Measurements from ENCODE around the gene CHML. TPM values are rescaled to one million over a fixed set of nuclear protein-coding genes. Genes with fewer than 3 reads are reported as not detected.
"Not testable (repeated sequence)": the region's sequence is repeated elsewhere in the genome, so short reads cannot be mapped to it uniquely, and the experiment has no call there.

Gene CHML
- total RNA-seq, 2 donors from 2014 or later = 4.7 to 7.9 TPM

- H3K4me3 Mint-ChIP-seq = no peak overlapping the region
- no peaks in the 10 kb centered on the region for H3K9me3 ChIP-seq (ENCODE audit: control insufficient read depth, low read length, poor library complexity, severe bottlenecking)
- DNase-seq (no peak), ATAC-seq (no peak)
- no peaks in the 10 kb centered on the region for H3K4me1 Mint-ChIP-seq
- no peaks in the 10 kb centered on the region for H3K36me3 Mint-ChIP-seq (ENCODE audit: low read depth)
- H3K27ac Mint-ChIP-seq = no peak overlapping the region
- H3K27me3 Mint-ChIP-seq = peaks cover 26% of the 10 kb centered on the region
Observed at GRCh38 chr1:241666419-241666818, 26.2 kb upstream of the CHML start.

- DNase-seq = no peak
- no peaks in the 10 kb centered on the region for H3K9me3 ChIP-seq (ENCODE audit: control insufficient read depth, low read length, poor library complexity, severe bottlenecking)
- H3K4me1 Mint-ChIP-seq = no peaks in the 10 kb centered on the region
Observed at GRCh38 chr1:241660424-241660972, 20.3 kb upstream of the CHML start.

DNA sequence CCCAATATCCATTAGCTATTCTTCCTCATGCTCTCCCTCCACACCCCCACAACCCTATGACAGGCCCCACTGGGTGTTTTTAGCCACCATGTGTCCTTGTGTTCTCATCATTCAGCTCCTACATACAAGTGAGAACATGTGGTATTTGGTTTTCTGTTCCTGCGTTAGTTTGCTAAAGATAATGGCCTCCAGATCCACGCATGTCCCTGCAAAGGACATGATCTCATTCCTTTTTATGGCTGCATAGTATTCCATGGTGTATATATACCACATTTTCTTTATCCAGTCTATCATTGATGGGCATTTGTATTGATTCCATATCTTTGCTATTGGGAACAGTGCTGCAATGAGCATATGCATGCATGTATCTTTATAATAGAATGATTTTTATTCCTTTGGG lies 18.8 kb upstream of the CHML start:
- ATAC-seq; DNase-seq; H3K4me3 Mint-ChIP-seq; H3K27ac Mint-ChIP-seq; H3K4me1 Mint-ChIP-seq; H3K9me3 ChIP-seq (ENCODE audit: control insufficient read depth, low read length, poor library complexity, severe bottlenecking); H3K36me3 Mint-ChIP-seq (ENCODE audit: low read depth): not testable (repeated sequence)
- H3K27me3 Mint-ChIP-seq = peaks cover 37% of the 10 kb centered on the region

More at GRCh38 chr1:241660424-241660972, 20.3 kb upstream of the CHML start:
- H3K36me3 Mint-ChIP-seq (ENCODE audit: low read depth) = peaks cover 5% of the 10 kb centered on the region
- no peak for ATAC-seq
- no peak overlapping the region for H3K4me3 Mint-ChIP-seq
- peaks cover 43% of the 10 kb centered on the region for H3K27me3 Mint-ChIP-seq
- H3K27ac Mint-ChIP-seq = no peak overlapping the region

- ATAC-seq (no peak), DNase-seq (no peak)
- H3K27me3 Mint-ChIP-seq = peaks cover 33% of the 10 kb centered on the region
- no peaks in the 10 kb centered on the region for H3K9me3 ChIP-seq (ENCODE audit: control insufficient read depth, low read length, poor library complexity, severe bottlenecking)
- no peaks in the 10 kb centered on the region for H3K4me1 Mint-ChIP-seq
- H3K36me3 Mint-ChIP-seq (ENCODE audit: low read depth) = peaks cover 5% of the 10 kb centered on the region
- no peak overlapping the region for H3K4me3 Mint-ChIP-seq
- H3K27ac Mint-ChIP-seq = no peak overlapping the region
Observed at GRCh38 chr1:241658081-241658793, 18.1 kb upstream of the CHML start.

GRCh38 chr1:241654641-241655040 lies 14.5 kb upstream of the CHML start:
- ATAC-seq = no peak
- DNase-seq = no peak
- H3K4me3 Mint-ChIP-seq = no peak overlapping the region
- H3K27me3 Mint-ChIP-seq = peaks cover 25% of the 10 kb centered on the region
- peaks cover 5% of the 10 kb centered on the region for H3K36me3 Mint-ChIP-seq (ENCODE audit: low read depth)
- H3K27ac Mint-ChIP-seq = no peak overlapping the region
- H3K4me1 Mint-ChIP-seq = no peaks in the 10 kb centered on the region
- no peaks in the 10 kb centered on the region for H3K9me3 ChIP-seq (ENCODE audit: control insufficient read depth, low read length, poor library complexity, severe bottlenecking)

DNA sequence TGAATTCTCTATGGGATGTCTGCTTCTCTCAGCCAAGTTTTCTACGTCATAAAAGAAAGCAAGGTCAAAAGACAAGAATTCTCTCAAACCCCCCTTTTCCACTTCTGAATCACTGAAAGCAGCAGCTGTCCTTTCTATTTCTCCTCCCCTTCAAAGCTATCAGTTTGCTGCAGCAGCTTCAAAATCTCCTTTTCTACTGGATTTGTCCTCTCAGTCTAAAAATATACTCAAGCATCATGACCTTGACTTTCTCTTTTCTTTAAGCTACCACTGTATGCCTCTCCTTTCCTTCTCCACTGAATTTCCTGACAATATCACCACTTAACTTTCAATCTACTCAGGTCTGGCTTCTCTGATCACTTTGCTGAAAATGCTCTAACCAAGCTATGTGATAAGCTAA lies 13.8 kb upstream of the CHML start:
- peaks cover 25% of the 10 kb centered on the region for H3K27me3 Mint-ChIP-seq

DNA sequence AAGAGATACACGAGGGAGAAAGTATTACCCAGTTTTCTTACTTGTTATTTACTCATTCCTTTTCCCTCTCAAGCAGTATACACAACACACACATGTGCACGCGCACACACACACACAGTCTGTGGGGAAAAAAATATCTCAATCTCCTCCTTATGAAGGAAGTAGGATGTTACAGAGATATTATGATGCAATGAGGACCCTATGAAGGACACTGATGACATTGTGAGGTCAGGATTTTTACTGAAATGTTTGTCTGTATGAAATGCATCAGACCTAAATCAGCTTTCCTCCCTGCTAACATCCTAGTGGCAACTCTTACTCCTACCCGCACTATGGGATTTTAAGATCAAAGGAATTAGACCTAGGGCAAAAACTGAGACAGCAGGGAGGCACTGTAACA lies 11.8 kb upstream of the CHML start, which contains the start of gene WDR64:
TSS of gene WDR64 (plus strand) at position 270 of the 400 bp plus-strand sequence. CDS start 204 bp downstream, outside the sequence.
- H3K4me1 Mint-ChIP-seq = no peaks in the 10 kb centered on the region
- ATAC-seq = no peak
- no peak within 1 kb of the TSS for H3K4me3 Mint-ChIP-seq
- no peak within 1 kb of the TSS for H3K27ac Mint-ChIP-seq
- peaks cover 19% of the 10 kb centered on the region for H3K27me3 Mint-ChIP-seq
- no peak for DNase-seq
- peaks cover 5% of the 10 kb centered on the region for H3K36me3 Mint-ChIP-seq (ENCODE audit: low read depth)
- H3K9me3 ChIP-seq (ENCODE audit: control insufficient read depth, low read length, poor library complexity, severe bottlenecking) = no peaks in the 10 kb centered on the region

More for the DNA sequence above, 13.8 kb upstream of the CHML start:
- Mint-ChIP-seq H3K4me3 (no peak overlapping the region), H3K36me3 (ENCODE audit: low read depth) (peaks cover 5% of the 10 kb centered on the region), H3K4me1 (no peaks in the 10 kb centered on the region), H3K27ac (no peak overlapping the region)
- DNase-seq (no peak), ATAC-seq (no peak)
- H3K9me3 ChIP-seq (ENCODE audit: control insufficient read depth, low read length, poor library complexity, severe bottlenecking) = no peaks in the 10 kb centered on the region

GRCh38 chr1:241648159-241648558 lies 8.0 kb upstream of the CHML start:
- H3K4me3 Mint-ChIP-seq = no peak overlapping the region
- H3K4me1 Mint-ChIP-seq = no peaks in the 10 kb centered on the region
- ATAC-seq (no peak), DNase-seq (no peak)
- H3K27ac Mint-ChIP-seq = no peak overlapping the region
- no peaks in the 10 kb centered on the region for H3K9me3 ChIP-seq (ENCODE audit: control insufficient read depth, low read length, poor library complexity, severe bottlenecking)
- no peaks in the 10 kb centered on the region for H3K36me3 Mint-ChIP-seq (ENCODE audit: low read depth)
- H3K27me3 Mint-ChIP-seq = no peaks in the 10 kb centered on the region

DNA sequence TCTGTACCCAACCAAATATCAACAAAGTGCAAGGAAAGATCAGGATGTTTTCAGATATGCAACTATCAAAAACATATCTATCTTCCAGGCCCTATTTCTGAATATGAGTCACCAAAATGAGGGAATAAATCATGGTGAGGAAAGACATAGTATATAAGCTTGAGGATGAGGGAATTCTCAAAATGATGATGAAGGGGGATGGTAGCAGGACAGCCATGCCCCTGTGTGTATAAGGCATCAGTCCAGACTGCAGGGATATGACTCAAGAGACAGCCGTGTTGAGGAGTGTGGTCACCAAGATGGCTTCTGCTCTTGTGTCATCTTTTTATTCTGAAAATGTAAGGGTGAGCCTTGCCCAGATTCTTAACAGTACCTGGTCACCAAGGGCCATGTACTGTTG lies 7.5 kb upstream of the CHML start:
- DNase-seq (no peak), ATAC-seq (no peak)
- Mint-ChIP-seq H3K4me3 (no peak overlapping the region), H3K36me3 (ENCODE audit: low read depth) (no peaks in the 10 kb centered on the region), H3K27me3 (no peaks in the 10 kb centered on the region), H3K4me1 (no peaks in the 10 kb centered on the region), H3K27ac (no peak overlapping the region)
- no peaks in the 10 kb centered on the region for H3K9me3 ChIP-seq (ENCODE audit: control insufficient read depth, low read length, poor library complexity, severe bottlenecking)

- Mint-ChIP-seq H3K27ac (no peak overlapping the region), H3K4me1 (no peaks in the 10 kb centered on the region), H3K36me3 (ENCODE audit: low read depth) (no peaks in the 10 kb centered on the region), H3K4me3 (no peak overlapping the region), H3K27me3 (no peaks in the 10 kb centered on the region)
- DNase-seq (no peak), ATAC-seq (no peak)
- H3K9me3 ChIP-seq (ENCODE audit: control insufficient read depth, low read length, poor library complexity, severe bottlenecking) = no peaks in the 10 kb centered on the region
Observed at GRCh38 chr1:241646201-241646600, 6.0 kb upstream of the CHML start.

- ATAC-seq (no peak), DNase-seq (no peak)
- H3K4me3 Mint-ChIP-seq = no peak overlapping the region
- H3K27me3 Mint-ChIP-seq = no peaks in the 10 kb centered on the region
- H3K4me1 Mint-ChIP-seq = peaks cover 3% of the 10 kb centered on the region
- no peak overlapping the region for H3K27ac Mint-ChIP-seq
- no peaks in the 10 kb centered on the region for H3K36me3 Mint-ChIP-seq (ENCODE audit: low read depth)
- no peaks in the 10 kb centered on the region for H3K9me3 ChIP-seq (ENCODE audit: control insufficient read depth, low read length, poor library complexity, severe bottlenecking)
Observed at GRCh38 chr1:241645199-241645598, 5.0 kb upstream of the CHML start.

- no peaks in the 10 kb centered on the region for H3K9me3 ChIP-seq (ENCODE audit: control insufficient read depth, low read length, poor library complexity, severe bottlenecking)
- DNase-seq (no peak), ATAC-seq (no peak)
- no peaks in the 10 kb centered on the region for H3K36me3 Mint-ChIP-seq (ENCODE audit: low read depth)
- H3K27me3 Mint-ChIP-seq = no peaks in the 10 kb centered on the region
- peaks cover 4% of the 10 kb centered on the region for H3K4me1 Mint-ChIP-seq
- no peak overlapping the region for H3K4me3 Mint-ChIP-seq
- no peak overlapping the region for H3K27ac Mint-ChIP-seq
Observed at GRCh38 chr1:241644259-241644658, 4.1 kb upstream of the CHML start.

GRCh38 chr1:241642593-241642944 lies 2.4 kb upstream of the CHML start:
- no peak for ATAC-seq

More at GRCh38 chr1:241642593-241642944, 2.4 kb upstream of the CHML start:
- no peak for DNase-seq
- peaks cover 13% of the 10 kb centered on the region for H3K4me1 Mint-ChIP-seq
- no peaks in the 10 kb centered on the region for H3K36me3 Mint-ChIP-seq (ENCODE audit: low read depth)
- H3K4me3 Mint-ChIP-seq = no peak overlapping the region
- H3K9me3 ChIP-seq (ENCODE audit: control insufficient read depth, low read length, poor library complexity, severe bottlenecking) = no peaks in the 10 kb centered on the region
- no peaks in the 10 kb centered on the region for H3K27me3 Mint-ChIP-seq
- no peak overlapping the region for H3K27ac Mint-ChIP-seq

Measured in T-helper 17 cell (primary cell).